NCI-H2196 (cell line): Measurements from ENCODE around the gene ANKRD39.
"Not testable (repeated sequence)": the region's sequence is repeated elsewhere in the genome, so short reads cannot be mapped to it uniquely, and the experiment has no call there.

Experiments used
- DNase-seq: peaks from one replicate; lab custom pipeline; 2025; ENCODE audit not compliant: unreplicated experiment; lab: John Stamatoyannopoulos, UW

ANKRD39 gene

DNA sequence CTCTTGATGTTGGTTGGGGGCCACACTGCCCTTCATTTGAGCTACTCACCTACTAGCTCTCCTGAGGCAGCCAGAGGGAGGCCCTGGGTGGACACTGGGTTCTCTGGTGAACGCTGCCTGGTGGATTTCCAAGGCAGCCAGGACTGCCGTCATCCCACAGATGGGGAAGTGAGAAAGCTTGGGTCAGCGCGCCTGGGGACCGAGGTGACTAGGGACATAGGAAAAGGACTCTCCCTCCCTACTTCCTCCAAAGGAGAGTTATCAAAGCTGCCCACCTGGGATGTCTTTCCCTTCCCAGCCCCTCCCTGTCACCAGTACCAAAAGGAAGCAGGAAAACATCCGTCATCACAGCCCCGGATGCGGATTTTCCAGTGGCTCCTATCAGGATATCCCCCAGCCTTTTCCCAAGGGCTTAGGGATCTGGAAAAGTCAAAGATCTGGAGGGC lies 15.9 kb upstream of the ANKRD39 start:
- DNase-seq: no peak

DNA sequence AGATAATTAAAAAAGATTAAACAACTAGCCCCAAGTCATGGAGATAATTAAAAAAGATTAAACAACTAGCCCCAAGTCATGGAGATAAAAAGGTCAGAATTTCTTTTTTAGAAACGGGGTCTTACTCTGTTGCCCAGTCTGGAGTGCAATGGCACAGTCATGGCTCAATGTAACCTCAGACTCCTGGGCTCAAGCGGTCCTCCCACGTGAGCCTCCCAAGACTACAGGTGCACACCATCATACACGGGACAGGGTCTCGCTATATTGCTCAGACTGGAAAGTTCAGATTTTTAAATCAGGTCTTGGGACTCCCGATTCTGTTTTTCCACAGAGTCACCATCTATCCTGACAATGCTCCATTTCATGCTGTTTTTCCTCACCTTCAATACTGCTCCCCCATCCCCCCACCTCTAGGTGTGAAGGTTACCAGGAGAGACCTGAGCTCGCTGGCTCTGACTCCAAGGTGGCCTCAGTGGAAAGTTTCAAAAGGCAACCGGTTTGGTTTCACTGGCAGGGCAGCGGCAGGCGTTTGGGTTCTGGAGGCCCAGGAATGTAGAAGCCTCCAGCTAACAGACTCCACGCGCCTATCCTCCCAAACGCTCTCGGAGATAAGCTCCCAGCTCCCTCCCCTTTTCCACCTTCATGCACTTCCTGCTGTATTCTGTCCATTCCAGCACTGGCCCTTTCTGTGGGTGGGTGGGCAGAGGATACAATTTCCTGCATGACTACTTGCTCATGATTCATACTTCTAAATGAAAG lies 15.0 kb upstream of the ANKRD39 start:
- DNase-seq: no peak

DNA sequence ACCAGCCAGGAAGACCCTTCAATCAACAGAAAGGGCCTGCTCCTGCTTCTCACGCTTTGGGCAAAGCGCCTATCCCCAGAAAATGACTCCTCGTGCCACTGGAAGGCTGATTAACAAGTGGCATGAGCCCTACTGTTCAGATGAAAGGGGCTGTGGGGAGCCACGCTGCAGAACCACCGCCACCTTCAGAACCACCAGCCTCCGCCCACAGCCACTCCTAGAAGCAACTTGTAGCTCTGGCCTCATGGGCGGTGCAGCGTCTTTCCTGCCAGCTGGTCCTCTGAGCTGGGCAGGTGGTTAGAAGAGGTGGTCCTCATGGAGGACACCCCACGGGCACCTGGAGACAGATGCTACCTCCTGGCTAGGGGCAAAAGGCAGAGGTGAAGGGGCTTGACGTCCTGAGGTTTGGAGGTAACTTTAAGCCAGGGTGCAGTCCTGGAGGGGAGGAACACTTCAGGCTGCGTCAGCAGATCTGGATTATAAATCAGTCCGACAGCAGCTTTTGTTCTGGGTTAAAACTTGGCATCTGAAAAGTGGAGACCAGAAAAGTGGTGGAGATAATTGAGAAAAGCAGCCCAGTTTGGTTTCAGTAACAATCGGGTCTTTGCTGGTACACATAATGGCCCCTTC lies 12.9 kb upstream of the ANKRD39 start:
- DNase-seq: peak; percentile 54

DNA sequence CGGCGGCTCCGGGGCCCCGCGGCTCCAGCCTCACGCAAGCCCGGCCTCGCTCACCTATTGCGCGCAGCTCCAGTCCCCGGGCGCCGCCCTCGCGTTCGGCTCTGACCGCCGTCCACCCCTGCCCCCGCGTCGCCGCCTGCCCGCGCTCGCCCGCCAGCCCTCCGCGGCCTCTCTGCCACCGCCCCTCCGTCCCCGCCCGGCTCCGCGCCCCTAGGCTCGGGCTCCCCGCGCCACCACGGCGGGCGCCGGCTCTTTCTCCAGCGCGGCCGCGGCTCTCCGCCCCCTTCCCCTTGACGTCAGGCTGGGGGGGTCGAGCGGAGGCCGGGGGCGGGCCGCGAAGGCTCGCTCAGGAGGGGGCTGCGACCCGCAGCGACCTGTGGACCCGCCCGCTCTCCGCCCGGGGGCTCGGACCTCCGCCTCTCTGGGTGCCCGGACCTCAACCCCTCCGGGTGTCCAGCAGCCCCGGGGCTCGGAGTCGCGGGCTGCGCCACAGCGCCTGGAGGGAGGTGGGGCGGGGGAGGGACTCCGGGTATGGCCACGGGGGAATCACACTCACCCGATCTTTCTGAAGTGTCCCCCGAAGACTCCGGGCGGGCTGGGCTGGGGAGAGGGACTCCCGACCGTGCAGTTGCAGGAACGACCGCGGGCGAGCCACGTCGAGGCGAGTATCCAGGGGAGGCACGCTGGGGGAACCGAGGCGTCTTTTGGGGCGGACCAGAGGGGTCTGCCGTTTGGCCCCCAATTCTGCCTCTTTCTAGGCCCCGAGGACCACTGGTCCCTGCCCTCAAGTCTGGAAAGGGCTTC lies 12.2 kb upstream of the ANKRD39 start, which contains the start of gene SEMA4C:
Gene SEMA4C, minus strand, starts transcription at position 259 of the 804 bp plus-strand sequence. CDS start 2,194 bp downstream, outside the sequence.
- peak; percentile 46 for DNase-seq

- peak; percentile 39 for DNase-seq
These were observed 11.5 kb upstream of the ANKRD39 start for GRCh38 chr2:96869281-96869821.

GRCh38 chr2:96868555-96869280 lies 10.9 kb upstream of the ANKRD39 start:
- DNase-seq: peak; percentile 50

GRCh38 chr2:96867756-96868554 lies 10.1 kb upstream of the ANKRD39 start:
- no peak for DNase-seq

DNA sequence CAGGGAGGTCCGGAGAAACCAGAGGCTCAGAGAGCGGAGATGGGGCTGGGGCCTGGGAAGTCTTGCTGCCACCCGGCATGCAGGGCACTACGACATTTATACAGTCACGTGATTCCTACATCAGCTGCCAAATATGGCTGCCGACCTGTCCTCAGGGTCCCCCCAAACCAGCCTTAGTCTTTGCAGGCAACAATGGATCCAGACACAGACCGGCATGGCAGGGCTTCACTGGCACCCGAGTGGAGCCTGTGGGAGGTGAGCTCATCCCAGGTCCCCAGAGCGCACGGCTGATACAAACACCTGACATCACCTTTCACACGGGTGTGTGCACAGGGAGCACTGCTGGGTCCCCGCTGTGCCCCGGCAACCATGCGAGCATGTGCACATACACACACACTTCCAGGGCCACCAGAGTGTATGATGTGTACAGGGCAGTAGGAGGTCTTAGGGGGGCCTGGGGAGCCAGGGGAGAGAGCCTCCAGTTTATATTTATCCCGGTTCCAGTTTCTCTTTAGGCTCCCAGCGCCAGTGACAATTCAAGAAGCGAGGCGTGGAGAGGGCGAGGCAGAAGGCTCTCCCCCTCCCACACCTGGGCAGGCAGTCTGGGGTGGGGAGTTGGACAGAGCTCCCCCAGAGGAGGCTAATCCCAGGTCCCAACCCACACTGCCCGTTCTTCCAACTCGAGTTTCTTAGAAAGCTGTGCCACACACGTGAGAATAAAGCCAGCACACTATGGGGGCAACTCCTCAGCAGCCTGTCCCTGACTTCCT lies 9.4 kb upstream of the ANKRD39 start:
- no peak for DNase-seq

- DNase-seq: no peak
These were observed 8.8 kb upstream of the ANKRD39 start for GRCh38 chr2:96866586-96866985.

GRCh38 chr2:96866149-96866548 lies 8.3 kb upstream of the ANKRD39 start:
- no peak for DNase-seq

DNA sequence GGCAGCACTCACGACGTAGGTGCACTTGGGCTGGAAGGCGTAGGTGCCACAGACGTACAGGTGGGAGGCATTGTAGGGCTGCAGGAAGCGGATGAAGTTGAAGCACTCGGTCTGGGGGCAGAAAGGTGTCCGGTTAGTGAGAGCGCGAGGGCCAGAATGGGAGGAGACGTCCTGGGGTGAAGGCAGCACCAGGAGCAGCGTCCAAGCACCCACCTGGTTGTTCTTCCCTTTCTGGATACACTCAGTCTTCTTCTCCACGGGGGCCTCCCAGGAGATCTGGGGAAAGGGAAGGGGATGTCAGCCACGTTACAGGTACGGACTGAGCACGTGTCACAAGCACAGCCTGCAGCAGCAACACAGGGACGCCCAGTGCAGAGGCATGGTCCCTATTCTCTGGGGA lies 7.8 kb upstream of the ANKRD39 start:
- DNase-seq: no peak

DNA sequence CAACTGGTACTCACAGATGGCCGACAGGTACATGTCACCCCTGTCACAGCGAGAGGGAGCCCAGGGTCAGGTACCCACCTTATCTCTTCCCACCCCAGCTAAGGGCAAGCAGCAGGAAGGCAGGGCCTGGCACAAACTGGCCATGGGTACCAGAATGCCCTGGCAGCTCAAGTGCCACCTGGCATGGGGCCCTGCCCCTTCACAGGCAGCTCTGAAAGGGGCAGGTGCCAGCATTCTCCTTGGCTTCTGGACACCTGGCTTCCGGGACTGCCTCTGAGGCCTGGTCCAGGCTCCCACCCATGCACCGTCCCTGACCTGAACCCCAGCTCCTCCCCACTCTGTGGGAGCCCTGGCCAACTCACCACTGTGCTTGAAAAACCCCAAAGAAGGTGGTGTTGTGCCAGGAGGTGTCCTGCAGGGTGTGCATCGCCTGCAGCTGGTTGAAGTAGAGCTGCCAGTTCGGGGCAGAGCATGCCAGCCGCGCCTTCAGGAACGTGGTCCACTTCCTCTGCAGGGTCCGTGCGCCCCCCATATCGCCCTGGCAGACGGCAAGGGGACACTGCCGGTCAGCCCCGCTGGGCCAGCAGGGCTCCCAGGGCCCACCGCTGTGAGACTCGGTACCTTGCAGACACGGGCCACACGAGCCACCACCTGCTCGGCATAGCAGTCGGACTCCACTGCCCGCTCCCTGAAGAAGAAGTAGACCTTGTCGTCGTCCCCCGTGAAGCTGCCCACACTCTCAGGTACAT lies 6.7 kb upstream of the ANKRD39 start:
- DNase-seq: peak; percentile 90

DNA sequence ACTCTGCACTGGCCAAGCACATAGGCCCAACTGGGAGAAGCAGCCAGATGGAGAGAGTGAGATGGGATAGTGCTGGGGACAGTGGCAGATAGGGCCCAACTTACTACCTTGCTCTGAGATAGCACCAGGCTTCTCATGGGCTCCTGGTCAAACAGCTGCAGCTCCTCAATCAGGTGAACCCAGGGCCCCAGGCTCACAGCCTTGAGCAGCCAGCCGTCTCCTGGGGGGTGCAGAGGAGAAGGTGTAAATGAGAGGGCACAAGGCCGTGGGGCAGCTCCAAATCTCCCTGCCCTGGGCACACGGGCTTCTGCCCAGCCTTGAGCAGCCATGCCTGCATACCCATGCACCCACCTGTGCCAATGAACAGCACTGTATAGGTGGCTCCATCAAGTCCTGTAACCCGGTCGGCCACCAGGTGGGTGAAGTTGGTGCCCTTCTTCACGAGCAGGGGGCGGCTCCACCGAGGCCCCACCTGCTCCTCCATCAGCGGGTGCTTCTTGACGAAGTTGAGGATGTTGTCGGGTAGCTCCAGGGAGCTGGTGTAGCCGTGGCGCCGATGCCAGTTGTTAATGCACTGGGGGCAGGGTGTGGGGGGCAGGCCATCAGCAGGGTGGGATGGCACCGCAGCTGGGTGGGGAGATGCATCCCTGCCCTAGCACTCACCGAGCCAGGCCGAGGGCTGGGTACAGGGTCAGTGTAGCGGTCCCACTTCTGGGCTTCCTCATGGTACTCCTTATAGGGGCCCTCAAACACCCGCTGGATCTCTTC lies 5.9 kb upstream of the ANKRD39 start:
- DNase-seq: no peak

DNA sequence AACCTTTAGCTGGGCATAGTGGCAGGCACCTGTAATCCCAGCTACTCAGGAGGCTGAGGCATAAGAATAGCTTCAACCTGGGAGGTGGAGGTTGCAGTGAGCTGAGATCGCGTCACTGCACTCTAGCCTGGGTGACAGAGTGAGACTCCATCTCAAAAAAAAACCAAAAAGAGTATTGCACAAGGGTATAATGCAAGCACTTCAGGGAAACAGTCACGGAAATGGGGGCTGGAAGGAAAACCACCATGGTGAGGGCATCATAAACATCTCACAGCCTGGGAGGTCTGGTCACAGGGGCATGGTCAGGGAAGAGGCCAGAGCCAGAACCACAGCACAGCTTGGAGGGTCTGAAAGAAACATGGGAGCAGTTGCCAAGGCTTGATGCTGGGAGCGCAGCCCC lies 5.2 kb upstream of the ANKRD39 start:
- not testable (repeated sequence) for DNase-seq

GRCh38 chr2:96861074-96861473 lies 3.3 kb upstream of the ANKRD39 start:
- no peak for DNase-seq

- DNase-seq: no peak
These were observed 2.5 kb upstream of the ANKRD39 start for GRCh38 chr2:96860065-96861029.

DNA sequence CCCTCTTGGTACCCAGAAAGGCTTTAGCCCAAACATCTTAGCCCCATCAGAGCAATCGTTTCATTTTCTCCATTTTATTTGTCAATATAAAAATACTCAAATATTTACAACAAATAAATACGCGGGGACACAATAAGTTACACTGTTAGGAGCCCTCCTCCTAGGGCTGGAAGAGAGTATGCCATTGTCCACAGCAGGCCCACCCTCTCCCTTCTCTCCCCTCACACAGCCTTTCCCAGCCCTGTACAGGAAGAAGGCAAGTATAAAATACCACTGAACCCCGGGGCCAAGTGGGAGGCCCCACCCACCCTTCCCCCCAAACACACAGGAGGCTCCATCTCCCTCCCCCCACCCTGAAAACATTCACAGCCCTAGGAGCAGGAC lies 1.9 kb upstream of the ANKRD39 start:
- DNase-seq: no peak
